SK-N-SH (cell line): ENCODE data around the gene BCAT1.

ENCODE experiments used
- GABPA ChIP-seq: IDR thresholded peaks from 2 replicates; pipeline ENCODE4 v1.4.0; 2012; ENCODE audit warnings: low read depth, mild to moderate bottlenecking
- POLR2AphosphoS5 ChIP-seq: IDR thresholded peaks from 2 replicates; pipeline ENCODE4 v1.6.1; 2012; ENCODE audit warnings: low read depth, low read length
- RXRA ChIP-seq: IDR thresholded peaks from 2 replicates; pipeline ENCODE4 v1.4.0; 2012; ENCODE audit warnings: low read depth, mild to moderate bottlenecking, borderline replicate concordance
- TAF1 ChIP-seq: IDR thresholded peaks from 2 replicates; pipeline ENCODE4 v1.6.1; 2012; ENCODE audit warnings: low read depth, mild to moderate bottlenecking, low read length, moderate library complexity, borderline replicate concordance
- TEAD4 ChIP-seq: IDR thresholded peaks from 2 replicates; pipeline ENCODE4 v1.4.0; 2012; ENCODE audit warnings: mild to moderate bottlenecking, borderline replicate concordance; ENCODE audit not compliant: insufficient read depth
- YY1 ChIP-seq: IDR thresholded peaks from 2 replicates; pipeline ENCODE4 v1.4.0; 2012; ENCODE audit warnings: low read depth, mild to moderate bottlenecking
- TF ChIP-seq, protein P1 (sequence below): fragments of 150-350 bp; IDR thresholded peaks from 2 replicates; pipeline ENCODE4 v1.6.1; 2017; ENCODE audit warnings: antibody characterized with exemption, low read length, low read depth, borderline replicate concordance
- TF ChIP-seq, protein P2 (sequence below): fragments of 200-600 bp; sonication (generic); IDR thresholded peaks from 2 replicates; pipeline ENCODE4 v1.6.1; 2017; ENCODE audit warnings: antibody characterized with exemption, mild to moderate bottlenecking, moderate library complexity
- TF ChIP-seq, protein P3 (sequence below): IDR thresholded peaks from 2 replicates; pipeline ENCODE4 v1.4.0; 2012; ENCODE audit warnings: low read depth, borderline replicate concordance
- TF ChIP-seq, protein P4 (sequence below): IDR thresholded peaks from 2 replicates; pipeline ENCODE4 v1.4.0; 2012; ENCODE audit warnings: low read depth
- TF ChIP-seq, protein P5 (sequence below): IDR thresholded peaks from 2 replicates; pipeline ENCODE4; 2012

DNA sequence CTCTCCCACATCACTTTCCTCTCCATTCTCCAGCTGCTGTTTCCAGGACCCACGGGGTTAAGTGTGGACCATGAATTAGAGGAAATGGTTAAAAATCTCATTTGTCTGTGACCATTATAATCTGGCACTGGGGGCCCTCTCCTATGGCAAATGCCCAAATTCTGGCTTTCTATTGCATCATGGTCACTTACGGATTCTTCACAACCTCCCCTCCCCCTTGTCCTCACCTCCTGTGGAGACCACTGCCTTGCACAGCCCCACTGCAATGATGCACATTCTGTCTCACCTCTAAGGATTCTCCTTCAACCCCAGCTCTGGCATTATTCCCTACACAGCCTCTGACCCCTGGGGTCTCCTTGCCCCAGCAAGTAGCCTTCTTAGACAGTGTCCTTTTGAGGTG, 18.9 kb downstream of the BCAT1 start:
- TF ChIP-seq YY1 (no peak), POLR2AphosphoS5 (no peak), TAF1 (no peak), RXRA (no peak), GABPA (no peak), TEAD4 (no peak)
- TF ChIP-seq, protein P1, sequence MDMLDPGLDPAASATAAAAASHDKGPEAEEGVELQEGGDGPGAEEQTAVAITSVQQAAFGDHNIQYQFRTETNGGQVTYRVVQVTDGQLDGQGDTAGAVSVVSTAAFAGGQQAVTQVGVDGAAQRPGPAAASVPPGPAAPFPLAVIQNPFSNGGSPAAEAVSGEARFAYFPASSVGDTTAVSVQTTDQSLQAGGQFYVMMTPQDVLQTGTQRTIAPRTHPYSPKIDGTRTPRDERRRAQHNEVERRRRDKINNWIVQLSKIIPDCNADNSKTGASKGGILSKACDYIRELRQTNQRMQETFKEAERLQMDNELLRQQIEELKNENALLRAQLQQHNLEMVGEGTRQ: no peak
- TF ChIP-seq, protein P2, sequence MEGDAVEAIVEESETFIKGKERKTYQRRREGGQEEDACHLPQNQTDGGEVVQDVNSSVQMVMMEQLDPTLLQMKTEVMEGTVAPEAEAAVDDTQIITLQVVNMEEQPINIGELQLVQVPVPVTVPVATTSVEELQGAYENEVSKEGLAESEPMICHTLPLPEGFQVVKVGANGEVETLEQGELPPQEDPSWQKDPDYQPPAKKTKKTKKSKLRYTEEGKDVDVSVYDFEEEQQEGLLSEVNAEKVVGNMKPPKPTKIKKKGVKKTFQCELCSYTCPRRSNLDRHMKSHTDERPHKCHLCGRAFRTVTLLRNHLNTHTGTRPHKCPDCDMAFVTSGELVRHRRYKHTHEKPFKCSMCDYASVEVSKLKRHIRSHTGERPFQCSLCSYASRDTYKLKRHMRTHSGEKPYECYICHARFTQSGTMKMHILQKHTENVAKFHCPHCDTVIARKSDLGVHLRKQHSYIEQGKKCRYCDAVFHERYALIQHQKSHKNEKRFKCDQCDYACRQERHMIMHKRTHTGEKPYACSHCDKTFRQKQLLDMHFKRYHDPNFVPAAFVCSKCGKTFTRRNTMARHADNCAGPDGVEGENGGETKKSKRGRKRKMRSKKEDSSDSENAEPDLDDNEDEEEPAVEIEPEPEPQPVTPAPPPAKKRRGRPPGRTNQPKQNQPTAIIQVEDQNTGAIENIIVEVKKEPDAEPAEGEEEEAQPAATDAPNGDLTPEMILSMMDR: no peak
- TF ChIP-seq, protein P3, sequence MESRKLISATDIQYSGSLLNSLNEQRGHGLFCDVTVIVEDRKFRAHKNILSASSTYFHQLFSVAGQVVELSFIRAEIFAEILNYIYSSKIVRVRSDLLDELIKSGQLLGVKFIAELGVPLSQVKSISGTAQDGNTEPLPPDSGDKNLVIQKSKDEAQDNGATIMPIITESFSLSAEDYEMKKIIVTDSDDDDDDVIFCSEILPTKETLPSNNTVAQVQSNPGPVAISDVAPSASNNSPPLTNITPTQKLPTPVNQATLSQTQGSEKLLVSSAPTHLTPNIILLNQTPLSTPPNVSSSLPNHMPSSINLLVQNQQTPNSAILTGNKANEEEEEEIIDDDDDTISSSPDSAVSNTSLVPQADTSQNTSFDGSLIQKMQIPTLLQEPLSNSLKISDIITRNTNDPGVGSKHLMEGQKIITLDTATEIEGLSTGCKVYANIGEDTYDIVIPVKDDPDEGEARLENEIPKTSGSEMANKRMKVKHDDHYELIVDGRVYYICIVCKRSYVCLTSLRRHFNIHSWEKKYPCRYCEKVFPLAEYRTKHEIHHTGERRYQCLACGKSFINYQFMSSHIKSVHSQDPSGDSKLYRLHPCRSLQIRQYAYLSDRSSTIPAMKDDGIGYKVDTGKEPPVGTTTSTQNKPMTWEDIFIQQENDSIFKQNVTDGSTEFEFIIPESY: no peak
- TF ChIP-seq, protein P4, sequence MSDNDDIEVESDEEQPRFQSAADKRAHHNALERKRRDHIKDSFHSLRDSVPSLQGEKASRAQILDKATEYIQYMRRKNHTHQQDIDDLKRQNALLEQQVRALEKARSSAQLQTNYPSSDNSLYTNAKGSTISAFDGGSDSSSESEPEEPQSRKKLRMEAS: no peak
- TF ChIP-seq, protein P5, sequence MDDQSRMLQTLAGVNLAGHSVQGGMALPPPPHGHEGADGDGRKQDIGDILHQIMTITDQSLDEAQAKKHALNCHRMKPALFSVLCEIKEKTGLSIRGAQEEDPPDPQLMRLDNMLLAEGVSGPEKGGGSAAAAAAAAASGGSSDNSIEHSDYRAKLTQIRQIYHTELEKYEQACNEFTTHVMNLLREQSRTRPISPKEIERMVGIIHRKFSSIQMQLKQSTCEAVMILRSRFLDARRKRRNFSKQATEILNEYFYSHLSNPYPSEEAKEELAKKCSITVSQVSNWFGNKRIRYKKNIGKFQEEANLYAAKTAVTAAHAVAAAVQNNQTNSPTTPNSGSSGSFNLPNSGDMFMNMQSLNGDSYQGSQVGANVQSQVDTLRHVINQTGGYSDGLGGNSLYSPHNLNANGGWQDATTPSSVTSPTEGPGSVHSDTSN: no peak
